Muscle of arm (tissue), 14 donors: ENCODE data around the gene YEATS2. TPM values are rescaled to one million over a fixed set of nuclear protein-coding genes. Genes with fewer than 3 reads are reported as not detected.
"Not testable (repeated sequence)": the region's sequence is repeated elsewhere in the genome, so short reads cannot be mapped to it uniquely, and the experiment has no call there.

ENCODE experiments used
- DNase-seq: peaks from one replicate; pipeline ENCODE4 v3.0.0-alpha.2; 2013
- long read RNA-seq, 11 donors: transcript quantifications; one replicate each; lab custom pipeline, GENCODE V29; 2026
- polyA plus RNA-seq, 12 donors: library from polyadenylated mRNA; unstranded; fragments of 120-200 nt; gene quantifications; one replicate each; pipeline ENCODE4 v1.2.1, GENCODE V29; 2013; ENCODE audit not compliant: insufficient read length in 12 of 12

Gene YEATS2
- 10 to 100 TPM in 11 of 12 donors, not detected in 1; 27.5 to 44.3 (median 30.8) TPM for polyA plus RNA-seq
- long read RNA-seq, donor 1, full-length matches to known transcripts, result 2 of 99 reads
- long read RNA-seq, donor 1, partial matches to known transcripts, result 61 of 99 reads
- long read RNA-seq, donor 1, other reads (novel, unspliced or antisense), result 36 of 99 reads
- long read RNA-seq, donor 2, full-length matches to known transcripts, result 2 of 46 reads
- long read RNA-seq, donor 2, partial matches to known transcripts, result 16 of 46 reads
- long read RNA-seq, donor 2, other reads (novel, unspliced or antisense), result 28 of 46 reads
- long read RNA-seq, donor 3, result 0 reads
- long read RNA-seq, donor 4, full-length matches to known transcripts, result 2 of 2 reads
- long read RNA-seq, donor 4, partial matches to known transcripts, result 0 of 2 reads
- long read RNA-seq, donor 4, other reads (novel, unspliced or antisense), result 0 of 2 reads
- long read RNA-seq, donor 5, full-length matches to known transcripts, result 2 of 99 reads
- long read RNA-seq, donor 5, partial matches to known transcripts, result 82 of 99 reads
- long read RNA-seq, donor 5, other reads (novel, unspliced or antisense), result 15 of 99 reads
- long read RNA-seq, donor 6, result 0 reads
- long read RNA-seq, donor 7, partial matches to known transcripts, result 16 of 16 reads
- long read RNA-seq, donor 7, other reads (novel, unspliced or antisense), result 0 of 16 reads
- long read RNA-seq, donor 8, full-length matches to known transcripts, result 3 of 101 reads
- long read RNA-seq, donor 8, partial matches to known transcripts, result 60 of 101 reads
- long read RNA-seq, donor 8, other reads (novel, unspliced or antisense), result 38 of 101 reads
- long read RNA-seq, donor 9, full-length matches to known transcripts, result 1 of 64 reads
- long read RNA-seq, donor 9, partial matches to known transcripts, result 43 of 64 reads
- long read RNA-seq, donor 9, other reads (novel, unspliced or antisense), result 20 of 64 reads
- long read RNA-seq, donor 10, full-length matches to known transcripts, result 1 of 26 reads
- long read RNA-seq, donor 10, partial matches to known transcripts, result 0 of 26 reads
- long read RNA-seq, donor 10, other reads (novel, unspliced or antisense), result 25 of 26 reads
- long read RNA-seq, donor 11, partial matches to known transcripts, result 203 of 232 reads
- long read RNA-seq, donor 11, other reads (novel, unspliced or antisense), result 29 of 232 reads

DNA sequence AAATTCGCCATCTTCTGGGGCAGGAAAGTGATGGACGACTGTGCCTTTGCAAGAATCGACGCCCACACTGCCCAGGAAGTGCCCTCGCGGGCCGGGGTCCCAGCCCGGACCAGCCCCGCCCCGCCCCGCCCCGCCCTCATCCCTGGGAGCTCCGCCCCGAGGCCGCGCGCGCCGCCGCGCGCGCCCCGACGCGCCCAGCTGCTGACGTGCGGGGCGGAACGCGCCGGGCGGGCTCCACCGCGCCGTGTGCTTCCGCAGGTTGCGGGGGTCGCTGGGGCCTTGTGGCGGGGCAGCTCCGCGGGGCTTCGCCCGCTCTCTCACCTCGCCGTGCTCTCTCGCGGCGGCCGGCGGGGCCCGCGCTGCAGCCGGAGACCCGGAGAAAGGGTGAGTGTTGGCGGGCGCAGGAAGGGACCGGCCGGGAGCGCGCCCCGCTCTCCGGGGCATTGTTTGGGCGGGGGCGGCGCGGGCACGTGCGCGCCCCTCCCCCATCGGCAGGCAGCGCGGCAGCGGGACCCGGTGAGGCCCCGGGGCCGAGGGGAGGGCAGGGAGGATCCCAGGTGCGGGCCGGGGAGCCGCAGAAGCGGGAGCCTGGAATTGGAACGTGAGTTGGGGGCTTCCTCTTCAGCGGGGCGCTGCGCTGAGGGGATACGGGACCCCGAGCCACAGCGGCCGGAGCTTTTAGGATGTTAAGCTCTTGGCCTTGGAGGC, at the start of gene YEATS2:
Gene YEATS2, plus strand, starts transcription at position 188 of the 708 bp plus-strand sequence. CDS start 17,366 bp downstream, outside the sequence.
- DNase-seq, result peak; percentile 57

GRCh38 chr3:183650554-183650953, 47.0 kb upstream of the YEATS2 start:
- DNase-seq, result no peak

- DNase-seq, result no peak
These were observed 44.2 kb upstream of the YEATS2 start for GRCh38 chr3:183653209-183654064.

GRCh38 chr3:183654727-183655126, 42.9 kb upstream of the YEATS2 start:
- no peak for DNase-seq

- DNase-seq, result no peak
These were observed 35.5 kb upstream of the YEATS2 start for GRCh38 chr3:183662099-183662498.

DNA sequence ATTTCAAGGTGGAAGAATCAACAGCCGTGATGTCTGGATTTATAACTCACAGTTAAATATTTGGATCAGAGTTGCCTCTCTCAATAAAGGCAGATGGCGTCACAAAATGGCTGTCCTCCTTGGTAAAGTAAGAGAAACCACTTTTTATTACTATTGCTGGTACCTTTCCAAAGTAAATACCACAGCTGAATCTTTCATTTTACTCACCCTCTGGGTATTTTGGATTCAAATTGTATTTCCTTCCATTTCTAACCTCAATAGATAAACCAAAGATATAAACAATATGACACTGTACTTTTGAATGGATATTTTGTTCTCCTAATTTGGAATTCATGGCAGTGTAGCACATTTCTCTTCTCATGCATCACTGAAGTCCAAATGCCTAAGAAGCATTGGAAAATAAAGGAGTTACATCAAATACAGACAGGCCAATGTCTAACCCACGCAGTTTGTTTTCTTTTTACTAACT, 32.6 kb upstream of the YEATS2 start:
- no peak for DNase-seq

GRCh38 chr3:183680061-183680460, 17.5 kb upstream of the YEATS2 start:
- DNase-seq, result no peak

GRCh38 chr3:183687705-183688104, 9.9 kb upstream of the YEATS2 start:
- DNase-seq, result no peak

- no peak for DNase-seq
These were observed 8.7 kb upstream of the YEATS2 start for GRCh38 chr3:183688874-183689273.

DNA sequence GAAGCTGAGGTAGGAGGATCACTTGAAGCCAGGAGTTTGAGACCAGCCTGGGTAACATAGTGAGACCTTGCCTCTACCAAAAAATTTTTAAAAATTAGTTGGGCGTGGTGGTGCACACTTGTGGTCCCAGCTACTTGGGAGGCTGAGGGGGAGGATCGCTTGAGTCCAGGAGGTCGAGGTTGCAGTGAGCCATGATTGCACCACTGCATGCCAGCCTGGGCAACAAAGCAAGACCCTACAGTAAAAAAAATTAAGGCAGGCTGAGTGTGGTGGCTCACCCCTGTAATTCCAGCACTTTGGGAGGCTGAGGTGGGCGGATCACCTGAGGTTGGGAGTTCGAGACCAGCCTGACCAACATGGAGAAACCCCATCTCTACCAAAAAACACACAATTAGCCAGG, 8.0 kb upstream of the YEATS2 start:
- not testable (repeated sequence) for DNase-seq

DNA sequence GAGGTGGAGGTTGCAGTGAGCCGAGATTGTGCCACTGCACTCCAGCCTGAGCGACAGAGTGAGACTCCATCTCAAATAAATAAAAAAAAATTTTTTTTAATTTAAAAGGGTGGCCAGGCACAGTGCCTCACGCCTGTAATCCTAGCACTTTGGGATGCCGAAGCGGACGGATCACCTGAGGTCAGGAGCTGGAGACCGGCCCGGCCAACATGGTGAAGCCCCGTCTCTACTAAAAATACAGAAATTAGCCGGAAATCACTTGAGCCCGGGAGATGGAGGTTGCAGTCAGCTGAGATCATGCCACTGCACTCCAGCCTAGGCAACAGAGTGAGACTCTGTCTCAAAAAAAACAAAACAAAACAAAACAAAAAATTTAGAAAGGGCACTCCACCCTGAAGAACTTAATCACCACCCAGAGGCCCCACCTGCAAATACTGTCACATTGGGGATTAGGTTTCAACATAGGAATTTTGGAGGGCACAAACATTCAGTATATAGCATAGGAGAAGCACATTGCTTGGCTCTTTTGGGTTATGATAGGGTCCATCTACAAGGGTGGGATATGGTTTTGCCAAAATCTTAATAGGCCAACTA, 7.1 kb upstream of the YEATS2 start:
- no peak for DNase-seq

GRCh38 chr3:183692436-183692835, 5.2 kb upstream of the YEATS2 start:
- no peak for DNase-seq

GRCh38 chr3:183695569-183696364, 1.8 kb upstream of the YEATS2 start:
- DNase-seq, result no peak

- DNase-seq, result no peak
These were observed 431 bp upstream of the YEATS2 start for GRCh38 chr3:183697123-183697609.

DNA sequence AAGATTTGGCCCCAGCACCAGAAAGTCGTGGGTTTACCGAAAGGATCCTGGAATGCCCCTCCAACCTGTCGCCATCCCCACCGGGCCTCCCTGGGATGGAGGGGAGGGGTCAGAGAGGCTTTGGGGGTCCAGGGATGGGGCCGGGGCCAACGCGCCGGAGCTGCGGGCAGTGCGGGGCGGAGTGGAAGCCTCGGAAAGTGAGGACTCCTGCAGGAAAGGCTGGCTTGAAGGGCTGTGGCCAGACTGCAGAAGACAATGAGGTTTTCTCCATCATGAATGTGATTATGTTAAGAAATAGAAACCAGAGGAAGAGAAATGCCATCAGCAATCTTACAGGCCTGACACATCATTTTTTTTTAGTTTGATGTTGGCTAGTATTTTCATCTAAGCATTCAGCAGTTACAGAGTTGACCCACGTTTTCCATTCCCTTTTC, 738 bp downstream of the YEATS2 start:
- DNase-seq, result peak; percentile 48

DNA sequence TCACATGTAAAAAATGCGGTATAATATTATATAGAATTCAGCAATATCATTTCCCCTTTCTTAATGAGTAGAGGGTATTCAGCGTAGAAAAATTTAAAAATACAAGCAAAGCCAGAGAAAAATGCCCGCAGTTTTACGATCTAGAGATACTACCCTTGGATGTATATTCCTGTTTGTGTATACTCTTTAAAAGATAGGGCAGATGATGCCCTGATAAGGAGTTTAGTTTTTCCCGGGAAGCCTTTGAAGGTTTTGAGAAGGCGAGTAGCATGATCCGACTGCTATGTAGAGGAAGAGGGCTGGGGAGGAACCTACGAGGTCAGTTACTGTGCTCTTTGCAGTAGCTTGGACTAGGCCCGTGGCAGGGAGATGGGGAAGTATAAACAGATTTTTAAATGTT, 1.2 kb downstream of the YEATS2 start:
- peak; percentile 41 for DNase-seq

DNA sequence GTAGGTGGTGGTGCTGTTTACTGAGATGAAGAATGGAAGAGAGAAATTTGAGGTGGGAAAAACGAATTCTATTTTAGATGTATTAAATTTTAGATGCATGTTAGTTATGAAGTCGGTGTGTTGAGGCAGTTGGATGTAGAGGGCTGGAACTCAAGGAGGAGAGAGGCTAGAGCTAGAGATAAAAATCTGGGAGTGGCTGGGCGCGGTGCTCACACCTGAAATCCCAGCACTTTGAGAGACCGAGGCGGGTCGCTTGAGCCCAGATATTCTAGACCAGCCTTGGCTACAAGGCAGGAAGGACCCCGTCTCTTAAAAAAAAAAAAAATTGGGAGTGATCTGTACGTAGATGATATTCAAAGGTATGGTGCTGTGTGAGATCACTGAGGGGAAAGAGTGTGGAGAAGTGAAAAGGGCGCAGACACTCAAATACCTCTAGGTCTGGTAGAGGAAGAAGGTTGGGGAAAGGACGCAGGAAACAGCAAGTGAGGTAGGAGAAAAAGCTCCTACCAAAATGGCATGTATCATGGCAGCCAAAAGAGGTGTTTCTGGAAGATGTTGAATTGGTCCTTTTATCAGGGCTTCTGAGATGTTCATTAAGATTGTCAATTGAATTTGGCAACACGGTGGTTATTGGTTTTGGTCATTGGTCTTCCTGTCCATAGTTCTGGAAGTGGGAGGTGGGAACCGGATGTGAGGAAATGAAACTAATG, 1.8 kb downstream of the YEATS2 start:
- DNase-seq, result no peak

- no peak for DNase-seq
These were observed 4.1 kb downstream of the YEATS2 start for GRCh38 chr3:183701744-183702143.
